Activated naive CD4-positive, alpha-beta T cell treated with anti-CD3 and anti-CD28 coated beads for 36 hours (primary cell): Measurements from ENCODE around the gene IREB2. TPM values are rescaled to one million over a fixed set of nuclear protein-coding genes. Genes with fewer than 3 reads are reported as not detected.

Experiments
- CTCF ChIA-PET: fragments of 350-600 bp; sonication (Branson Sonifier 250); formaldehyde crosslinking; loops from one replicate; lab custom pipeline; 2021; ENCODE audit warnings: antibody characterized with exemption; lab: Charles Lee
- DNase-seq: peaks from one replicate; pipeline ENCODE4 v3.0.0-alpha.2; 2020
- H3K27ac Mint-ChIP-seq: one replicate; pipeline ENCODE4 v1.8.0; 2021; ENCODE audit warnings: mild to moderate bottlenecking, mixed read lengths
- H3K27me3 Mint-ChIP-seq: one replicate; pipeline ENCODE4 v1.8.0; 2021; ENCODE audit warnings: low read depth, mixed read lengths
- H3K36me3 Mint-ChIP-seq: one replicate; pipeline ENCODE4 v1.8.0; 2021; ENCODE audit warnings: low read depth, mixed read lengths
- H3K4me1 Mint-ChIP-seq: one replicate; pipeline ENCODE4 v1.8.0; 2021; ENCODE audit warnings: low read depth, mixed read lengths
- H3K4me3 Mint-ChIP-seq: one replicate; pipeline ENCODE4 v1.8.0; 2021; ENCODE audit warnings: mild to moderate bottlenecking, moderate library complexity, mixed read lengths
- H3K9me3 Mint-ChIP-seq: one replicate; pipeline ENCODE4 v1.8.0; 2021; ENCODE audit warnings: mixed read lengths
- intact Hi-C: fragments of 100-400 bp; cut with micrococcal nuclease; formaldehyde crosslinking; loops from one replicate; pipeline ENCODE4 v1.15.1; 2023
- total RNA-seq, 2 experiments: library from RNA; stranded (reverse); gene quantifications; one replicate each; pipeline ENCODE4 v1.2.3, GENCODE V29; 2021

IREB2 gene
- 10 to 100 TPM; 47.6 to 51.7 TPM for total RNA-seq

- Mint-ChIP-seq H3K27ac (peak within 1 kb of the TSS; percentile 98), H3K27me3 (no peaks in the 10 kb centered on the region), H3K36me3 (peaks cover 23% of the 10 kb centered on the region), H3K9me3 (no peaks in the 10 kb centered on the region), H3K4me3 (peak within 1 kb of the TSS; percentile 98), H3K4me1 (peaks cover 41% of the 10 kb centered on the region)
- intact Hi-C loops: loop anchor here (1.0 to 10.0 kb wide), 8 partner anchors 15 to 434 kb away; partner anchors contain the start of genes HYKK, IDH3A, MORF4L1 and PSMA4
- peak; percentile 98 for DNase-seq
- CTCF ChIA-PET: interaction anchor here (0.6 to 1.7 kb wide), 7 partner anchors 10 to 325 kb away, joined by 3 to 6 read pairs (median 3); no protein-coding TSS in a partner anchor
Measured at GRCh38 chr15:78437762-78438618, at the start of gene IREB2. IREB2 (plus strand) TSS chr15:78438216; CDS start chr15:78438338, 122 bp downstream.

- H3K27ac Mint-ChIP-seq: no peak overlapping the region
- intact Hi-C loops: no loop called here
Measured at GRCh38 chr15:78388865-78389264, 49.2 kb upstream of the IREB2 start.

GRCh38 chr15:78389322-78389721 lies 48.7 kb upstream of the IREB2 start:
- H3K36me3 Mint-ChIP-seq: no peaks in the 10 kb centered on the region
- CTCF ChIA-PET: no interaction called here
- H3K4me1 Mint-ChIP-seq: no peaks in the 10 kb centered on the region
- H3K27me3 Mint-ChIP-seq: peaks cover 9% of the 10 kb centered on the region
- intact Hi-C loops: no loop called here
- no peak overlapping the region for H3K4me3 Mint-ChIP-seq
- DNase-seq: no peak
- no peaks in the 10 kb centered on the region for H3K9me3 Mint-ChIP-seq
- no peak overlapping the region for H3K27ac Mint-ChIP-seq

More at GRCh38 chr15:78388865-78389264, 49.2 kb upstream of the IREB2 start:
- Mint-ChIP-seq H3K27me3 (peaks cover 9% of the 10 kb centered on the region), H3K9me3 (no peaks in the 10 kb centered on the region), H3K36me3 (no peaks in the 10 kb centered on the region), H3K4me1 (no peaks in the 10 kb centered on the region), H3K4me3 (no peak overlapping the region)
- DNase-seq: no peak
- CTCF ChIA-PET: interaction anchor here (1.0 to 1.4 kb wide), 2 partner anchors 8 to 514 kb away, joined by 4 to 5 read pairs; no protein-coding TSS in a partner anchor

GRCh38 chr15:78389738-78390137 lies 48.3 kb upstream of the IREB2 start:
- CTCF ChIA-PET: no interaction called here
- intact Hi-C loops: no loop called here
- no peak for DNase-seq
- Mint-ChIP-seq H3K4me1 (no peaks in the 10 kb centered on the region), H3K4me3 (no peak overlapping the region), H3K36me3 (no peaks in the 10 kb centered on the region), H3K9me3 (no peaks in the 10 kb centered on the region), H3K27ac (no peak overlapping the region), H3K27me3 (peaks cover 9% of the 10 kb centered on the region)

GRCh38 chr15:78390242-78390641 lies 47.8 kb upstream of the IREB2 start:
- no peaks in the 10 kb centered on the region for H3K9me3 Mint-ChIP-seq
- DNase-seq: no peak
- H3K4me1 Mint-ChIP-seq: no peaks in the 10 kb centered on the region
- H3K27me3 Mint-ChIP-seq: peaks cover 6% of the 10 kb centered on the region
- H3K27ac Mint-ChIP-seq: no peak overlapping the region
- CTCF ChIA-PET: no interaction called here
- no peaks in the 10 kb centered on the region for H3K36me3 Mint-ChIP-seq
- intact Hi-C loops: no loop called here
- no peak overlapping the region for H3K4me3 Mint-ChIP-seq

- intact Hi-C loops: no loop called here
- CTCF ChIA-PET: interaction anchor here (1.2 kb wide), 1 partner anchor 32 kb away, joined by 3 read pairs; no protein-coding TSS in a partner anchor
- no peak overlapping the region for H3K4me3 Mint-ChIP-seq
- no peaks in the 10 kb centered on the region for H3K9me3 Mint-ChIP-seq
- H3K36me3 Mint-ChIP-seq: no peaks in the 10 kb centered on the region
- peaks cover 4% of the 10 kb centered on the region for H3K27me3 Mint-ChIP-seq
- no peak overlapping the region for H3K27ac Mint-ChIP-seq
- DNase-seq: no peak
- no peaks in the 10 kb centered on the region for H3K4me1 Mint-ChIP-seq
Measured at GRCh38 chr15:78390826-78391225, 47.2 kb upstream of the IREB2 start.

GRCh38 chr15:78391781-78392180 lies 46.2 kb upstream of the IREB2 start:
- Mint-ChIP-seq H3K9me3 (no peaks in the 10 kb centered on the region), H3K27ac (no peak overlapping the region), H3K27me3 (no peaks in the 10 kb centered on the region), H3K4me1 (no peaks in the 10 kb centered on the region), H3K36me3 (no peaks in the 10 kb centered on the region), H3K4me3 (no peak overlapping the region)
- DNase-seq: no peak
- CTCF ChIA-PET: interaction anchor here (1.2 kb wide), 1 partner anchor 31 kb away, joined by 3 read pairs; no protein-coding TSS in a partner anchor
- intact Hi-C loops: no loop called here

GRCh38 chr15:78392430-78392829 lies 45.6 kb upstream of the IREB2 start:
- Mint-ChIP-seq H3K4me1 (no peaks in the 10 kb centered on the region), H3K36me3 (no peaks in the 10 kb centered on the region), H3K27me3 (no peaks in the 10 kb centered on the region), H3K9me3 (no peaks in the 10 kb centered on the region), H3K4me3 (no peak overlapping the region), H3K27ac (no peak overlapping the region)
- intact Hi-C loops: no loop called here
- CTCF ChIA-PET: no interaction called here
- no peak for DNase-seq

- CTCF ChIA-PET: interaction anchor here (1.2 kb wide), 1 partner anchor 10 kb away, joined by 3 read pairs; no protein-coding TSS in a partner anchor
- Mint-ChIP-seq H3K36me3 (no peaks in the 10 kb centered on the region), H3K9me3 (no peaks in the 10 kb centered on the region), H3K27me3 (no peaks in the 10 kb centered on the region), H3K4me3 (no peak overlapping the region), H3K4me1 (no peaks in the 10 kb centered on the region), H3K27ac (no peak overlapping the region)
- intact Hi-C loops: no loop called here
- DNase-seq: no peak
Measured at GRCh38 chr15:78393137-78393536, 44.9 kb upstream of the IREB2 start.

GRCh38 chr15:78394026-78394425 lies 44.0 kb upstream of the IREB2 start:
- intact Hi-C loops: no loop called here
- Mint-ChIP-seq H3K9me3 (no peaks in the 10 kb centered on the region), H3K4me3 (no peak overlapping the region), H3K36me3 (no peaks in the 10 kb centered on the region), H3K27me3 (no peaks in the 10 kb centered on the region), H3K4me1 (no peaks in the 10 kb centered on the region), H3K27ac (no peak overlapping the region)
- CTCF ChIA-PET: interaction anchor here (1.2 kb wide), 1 partner anchor 11 kb away, joined by 3 read pairs; no protein-coding TSS in a partner anchor
- DNase-seq: no peak

- Mint-ChIP-seq H3K4me1 (no peaks in the 10 kb centered on the region), H3K27ac (no peak overlapping the region), H3K36me3 (no peaks in the 10 kb centered on the region), H3K9me3 (no peaks in the 10 kb centered on the region), H3K4me3 (no peak overlapping the region), H3K27me3 (no peaks in the 10 kb centered on the region)
- intact Hi-C loops: no loop called here
- CTCF ChIA-PET: no interaction called here
- no peak for DNase-seq
Measured at GRCh38 chr15:78394981-78395616, 42.9 kb upstream of the IREB2 start.

- no peak overlapping the region for H3K27ac Mint-ChIP-seq
Measured at GRCh38 chr15:78396186-78396814, 41.7 kb upstream of the IREB2 start.

More at GRCh38 chr15:78396186-78396814, 41.7 kb upstream of the IREB2 start:
- Mint-ChIP-seq H3K9me3 (no peaks in the 10 kb centered on the region), H3K36me3 (no peaks in the 10 kb centered on the region), H3K4me1 (no peaks in the 10 kb centered on the region), H3K27me3 (no peaks in the 10 kb centered on the region), H3K4me3 (no peak overlapping the region)
- DNase-seq: no peak
- intact Hi-C loops: no loop called here
- CTCF ChIA-PET: interaction anchor here (1.1 to 1.4 kb wide), 2 partner anchors 8 to 17 kb away, joined by 3 to 4 read pairs; no protein-coding TSS in a partner anchor
